Activated CD4-positive, alpha-beta T cell treated with anti-CD3 and anti-CD28 coated beads for 1 hour (primary cell): ENCODE measurements around the gene KRT80.

Source experiments
- DNase-seq: peaks from one replicate; pipeline ENCODE4 v3.0.0-alpha.2; 2020

KRT80 gene

DNA sequence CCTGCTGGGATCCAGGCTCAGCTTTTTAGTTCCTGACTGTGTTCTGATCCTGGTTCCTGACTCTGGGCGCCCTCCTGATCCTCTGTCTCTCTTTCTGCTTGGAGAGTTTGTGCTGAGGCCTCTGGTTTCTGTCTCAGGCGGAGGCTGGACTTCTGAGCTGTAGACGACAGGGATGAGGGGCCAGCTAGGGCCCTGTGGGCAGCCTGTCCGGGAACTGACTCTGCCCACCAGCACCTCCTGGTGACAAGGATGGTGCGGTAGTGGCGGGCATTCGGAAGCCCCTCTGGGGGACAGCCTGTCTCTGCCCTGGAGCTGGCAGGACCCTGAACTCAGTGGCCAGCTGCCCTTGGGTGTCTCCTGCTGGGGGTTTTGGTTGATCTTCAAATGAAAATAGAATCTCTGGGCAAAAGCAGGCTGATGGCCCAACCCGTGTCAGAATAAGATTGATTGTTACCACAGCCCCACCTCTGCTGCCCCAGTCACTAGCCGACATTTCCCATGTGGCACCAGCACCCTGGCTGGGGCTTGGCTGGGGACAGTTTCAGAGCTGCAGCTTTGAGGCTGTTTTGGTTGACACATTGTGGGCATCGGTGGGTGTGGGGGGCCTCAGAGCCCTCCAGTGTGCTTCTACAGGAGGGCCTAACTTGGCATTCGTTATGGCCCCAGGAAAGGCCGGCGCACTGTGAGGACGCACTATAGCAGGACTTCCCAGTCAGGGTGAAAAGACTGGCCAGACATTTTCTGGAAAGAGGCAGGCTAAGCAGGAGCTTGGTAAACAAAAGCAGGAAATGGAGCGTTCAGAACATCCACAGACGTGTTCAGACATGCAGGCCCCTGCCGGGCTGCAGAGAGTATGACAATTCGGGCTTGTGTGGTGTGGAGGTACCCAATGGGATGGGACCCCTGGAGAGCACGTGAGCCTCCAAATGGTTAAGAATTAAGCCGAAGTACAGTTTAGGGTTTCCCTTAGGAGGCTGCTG is 16.2 kb downstream of the KRT80 start:
- DNase-seq, result no peak

DNA sequence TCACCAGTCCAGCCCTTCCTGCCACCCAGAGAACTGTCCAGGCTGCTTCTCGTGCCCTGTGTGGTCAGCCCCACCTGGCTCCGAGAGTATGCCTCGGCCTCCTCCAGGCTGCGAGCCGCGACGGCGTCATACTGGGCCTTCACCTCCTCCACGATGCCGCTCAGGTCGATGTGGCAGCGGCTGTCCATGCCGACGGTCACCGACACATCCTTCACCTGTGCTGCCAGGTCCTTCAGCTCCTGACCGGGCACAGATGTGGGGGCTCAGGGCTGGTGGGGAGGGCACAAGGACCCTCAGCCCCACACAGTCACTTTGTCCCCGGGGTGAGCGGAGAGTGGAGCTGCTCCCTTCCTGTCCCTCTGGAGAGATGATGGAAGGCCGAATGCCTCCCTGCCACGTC is 18.3 kb downstream of the KRT80 start:
- no peak for DNase-seq

DNA sequence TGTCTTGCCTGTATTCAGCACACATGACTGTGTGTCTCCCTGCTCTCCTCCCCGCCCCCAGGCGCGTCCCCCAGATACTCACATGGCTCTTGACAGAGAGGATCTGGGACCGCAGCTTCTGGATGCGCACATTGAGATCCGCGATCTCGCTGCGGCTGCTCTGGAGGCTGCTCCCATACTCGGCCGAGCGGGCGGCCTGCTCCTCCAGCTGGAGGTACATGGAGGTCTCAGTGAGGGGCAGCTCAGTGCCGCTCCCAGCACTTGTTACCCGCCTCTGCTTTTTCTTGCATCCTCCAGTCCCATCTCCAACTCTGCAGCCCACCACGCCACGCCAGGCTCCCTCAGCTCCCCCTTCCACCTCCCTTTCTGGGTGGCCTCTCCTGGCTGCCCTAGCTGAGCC is 18.9 kb downstream of the KRT80 start:
- DNase-seq, result no peak

DNA sequence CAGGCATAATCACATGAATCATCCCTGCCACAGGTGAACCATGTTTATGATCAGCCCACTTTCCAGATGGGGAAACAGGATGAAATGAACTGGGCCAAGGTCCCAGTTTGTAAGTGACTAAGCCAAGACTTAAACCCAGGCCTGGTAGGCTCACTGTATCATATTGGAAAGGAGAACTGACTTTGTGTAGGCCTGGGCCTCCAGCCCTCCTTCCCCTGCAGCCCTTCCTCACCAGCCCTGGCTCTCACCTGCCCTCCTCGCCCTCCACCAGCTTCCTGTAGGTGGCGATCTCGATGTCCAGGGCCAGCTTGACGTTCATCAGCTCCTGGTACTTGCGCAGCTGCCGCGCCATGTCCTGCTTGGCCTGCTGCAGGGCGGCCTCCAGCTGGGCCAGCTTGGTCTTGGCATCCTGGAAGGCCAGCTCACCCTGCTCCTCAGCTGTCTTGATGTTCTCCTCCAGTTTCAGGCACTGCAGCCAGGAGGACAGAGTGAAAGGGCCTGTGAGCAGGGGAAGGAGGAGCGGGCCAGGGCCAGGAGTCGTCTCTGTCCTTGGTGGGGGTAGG is 19.8 kb downstream of the KRT80 start:
- DNase-seq, result no peak

DNA sequence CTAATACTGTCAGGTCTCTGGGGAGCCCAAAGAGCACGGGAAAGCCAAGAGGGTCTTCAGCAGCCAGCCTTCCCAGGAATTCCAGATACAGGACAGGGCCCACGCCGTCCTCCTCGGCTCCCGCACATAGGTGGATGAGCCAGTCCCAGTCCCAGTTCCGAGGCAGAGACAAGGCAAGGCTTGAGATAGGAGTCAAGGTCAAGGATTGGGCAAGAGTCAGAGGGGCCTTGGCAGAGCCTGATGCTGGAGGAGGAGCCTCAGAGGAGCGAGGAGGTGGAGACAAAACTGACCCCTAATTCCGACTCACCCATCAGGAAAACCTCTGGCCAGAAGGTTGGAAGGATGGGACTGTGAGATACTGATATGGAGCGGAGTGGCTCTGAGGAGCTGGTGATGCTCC is 21.0 kb downstream of the KRT80 start:
- DNase-seq, result no peak

DNA sequence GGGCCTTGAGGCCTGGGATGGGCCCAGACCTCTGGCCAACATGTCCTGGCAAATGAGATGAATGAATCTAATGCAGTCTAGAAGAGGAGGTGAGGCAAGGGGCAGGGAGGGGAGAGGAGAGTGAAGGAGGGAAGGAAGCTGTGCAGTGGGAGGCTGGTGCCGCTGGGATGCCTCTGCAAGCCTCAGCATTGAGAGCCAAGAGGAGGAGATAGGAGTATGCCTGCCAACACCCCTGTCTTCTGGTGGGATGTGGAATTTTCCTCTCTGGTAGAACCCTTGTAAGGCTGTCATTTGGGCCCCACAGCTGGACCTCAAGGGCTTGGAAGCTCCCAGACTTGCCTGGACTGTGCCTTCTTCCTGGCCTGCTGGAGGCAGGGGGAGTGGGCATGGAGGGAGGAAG is 21.9 kb downstream of the KRT80 start:
- DNase-seq, result no peak

DNA sequence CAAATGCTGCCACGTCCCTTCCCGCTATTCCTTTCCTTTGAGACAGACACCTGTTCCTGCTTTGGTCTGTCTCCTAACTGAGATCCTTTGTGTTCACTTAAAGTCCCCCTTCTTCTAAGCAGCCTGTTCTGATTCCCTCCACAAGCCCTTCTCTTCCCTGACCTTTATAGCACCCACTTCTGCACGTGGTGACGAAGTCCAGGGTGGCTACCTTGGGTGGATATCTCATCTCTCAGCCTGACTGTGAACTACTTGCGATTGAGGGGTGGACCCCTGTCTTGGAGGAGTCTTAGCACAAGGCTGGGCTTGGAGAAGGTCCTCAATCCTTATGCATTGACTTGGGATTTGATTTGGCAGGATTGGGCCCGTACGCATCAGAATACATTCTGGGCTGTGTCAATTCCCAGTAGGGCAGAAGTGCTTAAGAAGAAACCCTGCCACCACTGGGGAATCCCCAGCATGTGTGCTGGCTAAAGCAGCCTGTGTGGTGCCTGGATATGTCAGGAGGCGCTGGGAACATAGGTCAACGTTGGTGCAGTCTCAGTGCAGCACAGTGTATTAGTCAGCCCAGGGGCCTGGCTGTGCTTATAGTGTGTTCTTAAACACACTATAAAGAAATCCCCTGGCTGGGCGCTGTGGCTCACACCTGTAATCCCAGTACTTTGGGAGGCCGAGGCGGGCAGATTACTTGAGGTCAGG is 23.6 kb downstream of the KRT80 start:
- DNase-seq, result no peak

DNA sequence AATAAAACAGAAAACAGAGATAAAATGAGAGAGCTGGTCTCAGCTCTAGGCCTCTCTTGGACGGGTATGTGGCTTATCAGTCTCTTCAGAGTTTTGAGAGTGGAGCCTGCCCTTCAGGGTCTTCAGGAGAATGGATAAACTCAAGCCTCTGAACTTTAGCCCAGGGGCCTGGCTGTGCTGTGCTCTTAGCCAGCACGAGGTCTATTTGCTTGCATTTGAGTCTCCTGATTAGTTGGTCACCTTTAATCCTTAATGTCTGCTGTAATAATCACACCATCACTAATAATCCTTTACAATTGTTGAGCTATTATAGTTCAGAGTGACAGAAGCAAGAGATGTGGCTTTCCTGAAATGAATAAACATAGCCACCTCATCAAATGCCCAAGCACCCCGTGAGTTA is 24.3 kb downstream of the KRT80 start:
- DNase-seq, result no peak

DNA sequence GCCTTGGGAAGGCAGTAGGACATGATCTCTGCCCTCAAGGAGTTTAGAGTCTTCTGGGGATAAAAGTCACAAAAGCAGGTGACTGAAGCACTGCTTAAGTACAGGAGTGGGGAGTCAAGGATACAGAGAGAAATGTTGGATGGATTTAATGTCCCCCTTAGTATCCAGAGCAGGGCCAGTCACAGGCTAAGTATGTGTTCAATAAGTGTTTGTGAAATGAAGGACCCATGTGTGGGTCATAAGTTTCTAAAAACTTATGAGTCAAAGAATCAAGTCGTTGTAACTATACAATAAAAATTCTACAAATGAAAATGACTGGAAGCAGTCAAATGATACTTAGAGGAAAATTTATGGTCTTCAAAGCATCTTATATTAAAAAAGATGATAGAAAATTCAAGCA is 25.1 kb downstream of the KRT80 start:
- DNase-seq, result no peak

DNA sequence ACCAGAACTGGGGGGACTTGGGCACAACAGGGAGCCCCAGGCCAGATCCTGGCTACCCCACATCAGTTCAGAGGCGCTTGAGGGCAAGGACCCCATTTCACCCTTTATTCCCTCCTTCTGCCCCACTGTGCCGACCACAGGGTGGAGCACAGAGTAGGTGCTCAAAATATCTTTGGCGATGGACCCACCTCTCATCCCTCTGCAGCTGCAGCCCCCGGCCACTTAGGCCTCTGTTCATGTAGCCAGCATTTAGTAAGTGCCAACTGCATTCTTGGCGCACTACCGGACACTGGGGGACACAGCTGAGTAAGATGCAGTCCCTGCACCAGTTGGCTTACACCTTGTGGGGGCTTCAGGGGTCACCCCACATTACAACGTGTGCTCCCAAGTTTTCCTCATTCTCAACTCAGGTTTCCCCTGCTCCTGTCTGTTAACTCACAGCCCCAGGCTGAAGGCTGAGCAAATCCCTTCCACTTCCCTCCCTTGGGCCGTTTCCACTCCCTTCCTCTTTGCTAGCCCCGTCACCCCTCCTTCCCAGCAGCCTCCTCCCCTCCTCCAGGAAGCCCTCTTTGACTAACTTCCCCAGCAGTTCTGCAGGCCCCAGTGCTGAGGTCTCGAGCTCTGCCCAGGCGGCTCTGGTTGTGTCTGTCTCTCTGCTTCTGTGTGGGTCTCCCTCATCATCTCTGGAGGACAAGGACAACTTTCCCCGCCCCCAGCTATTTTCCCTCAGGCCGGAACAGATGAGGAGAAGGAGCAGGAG is 26.5 kb downstream of the KRT80 start:
- no peak for DNase-seq

DNA sequence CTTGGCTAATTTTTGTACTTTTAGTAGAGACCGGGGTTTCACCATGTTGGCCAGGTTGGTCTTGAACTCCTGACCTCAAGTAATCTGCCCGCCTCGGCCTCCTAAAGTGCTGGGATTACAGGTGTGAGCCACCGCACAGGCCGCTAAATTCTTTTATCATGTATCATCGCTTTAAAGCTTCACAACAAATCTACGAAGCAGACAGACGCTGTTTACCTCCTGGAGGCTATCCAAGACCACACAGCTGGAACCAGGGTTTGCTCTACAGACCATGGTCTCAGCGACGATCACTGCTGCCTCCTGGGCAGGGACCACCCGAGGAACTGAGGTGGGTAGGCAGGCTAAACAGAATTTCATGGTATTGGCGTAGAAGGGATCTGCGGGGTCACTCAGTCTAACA is 27.2 kb downstream of the KRT80 start:
- DNase-seq, result no peak

DNA sequence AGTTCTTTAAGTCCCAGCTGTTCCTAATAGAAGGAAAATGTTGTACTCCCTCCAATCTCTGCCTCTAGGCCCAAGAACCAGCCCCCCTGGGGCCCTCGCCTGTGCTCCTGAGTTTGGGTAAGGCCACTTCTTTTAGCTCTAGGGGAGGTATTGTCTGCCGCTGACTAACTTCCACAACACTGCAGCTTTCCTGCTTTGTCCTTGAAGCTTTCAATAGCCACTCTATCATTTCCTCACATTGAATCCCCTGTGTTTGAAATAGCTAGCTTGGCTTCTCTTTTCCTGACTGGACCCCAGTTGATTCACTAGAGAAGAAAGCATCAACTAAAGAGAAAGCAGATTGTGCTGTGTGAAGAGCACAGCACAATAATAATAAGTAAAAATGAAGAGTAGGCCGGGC is 28.8 kb downstream of the KRT80 start:
- DNase-seq, result no peak

DNA sequence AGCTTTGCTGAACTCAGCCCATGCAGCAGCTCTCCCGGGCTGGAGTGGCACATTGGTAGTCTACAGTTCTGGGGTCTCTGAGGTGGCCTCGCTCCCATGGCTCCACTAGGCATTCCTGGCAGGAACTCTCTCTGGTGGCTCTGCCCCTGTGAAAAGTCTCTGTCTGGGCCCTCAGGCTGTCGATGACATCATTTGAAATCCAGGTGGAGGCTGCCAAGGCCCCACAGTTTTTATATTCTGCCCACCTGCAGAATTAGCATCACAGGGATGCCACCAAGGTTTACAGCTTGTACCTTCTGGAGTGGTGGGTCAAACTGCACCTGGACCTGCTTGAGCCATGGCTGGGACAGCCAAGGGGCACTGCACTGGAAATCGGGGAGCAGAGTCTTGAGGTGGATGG is 31.6 kb downstream of the KRT80 start:
- no peak for DNase-seq

DNA sequence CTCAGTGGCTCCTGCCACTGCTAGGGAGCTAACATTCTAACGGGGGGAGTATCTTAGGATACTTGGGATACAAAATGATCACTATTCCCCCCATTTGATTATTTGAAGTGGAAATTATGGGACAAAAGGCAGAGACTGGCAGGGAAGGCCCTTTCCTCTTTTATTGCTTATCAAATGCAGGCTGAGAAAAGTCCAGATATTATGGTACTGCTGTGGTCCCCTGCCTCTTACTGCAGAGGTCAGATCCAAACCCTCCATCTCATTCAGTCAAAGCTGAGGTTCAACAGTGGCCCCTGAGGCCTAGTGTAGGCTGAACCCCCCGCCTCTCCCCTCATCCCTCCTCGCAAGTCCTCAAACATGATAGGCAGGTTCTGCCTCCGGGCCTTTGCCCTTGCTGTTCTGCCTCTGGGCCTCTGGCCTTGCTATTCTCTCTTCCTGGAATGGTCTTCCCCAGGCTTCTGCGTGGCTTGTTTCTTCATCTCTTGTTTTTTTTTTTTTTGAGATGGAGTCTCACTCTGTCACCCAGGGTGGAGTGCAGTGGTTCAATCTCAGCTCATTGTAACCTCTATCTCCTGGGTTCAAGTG is 34.2 kb downstream of the KRT80 start:
- no peak for DNase-seq

DNA sequence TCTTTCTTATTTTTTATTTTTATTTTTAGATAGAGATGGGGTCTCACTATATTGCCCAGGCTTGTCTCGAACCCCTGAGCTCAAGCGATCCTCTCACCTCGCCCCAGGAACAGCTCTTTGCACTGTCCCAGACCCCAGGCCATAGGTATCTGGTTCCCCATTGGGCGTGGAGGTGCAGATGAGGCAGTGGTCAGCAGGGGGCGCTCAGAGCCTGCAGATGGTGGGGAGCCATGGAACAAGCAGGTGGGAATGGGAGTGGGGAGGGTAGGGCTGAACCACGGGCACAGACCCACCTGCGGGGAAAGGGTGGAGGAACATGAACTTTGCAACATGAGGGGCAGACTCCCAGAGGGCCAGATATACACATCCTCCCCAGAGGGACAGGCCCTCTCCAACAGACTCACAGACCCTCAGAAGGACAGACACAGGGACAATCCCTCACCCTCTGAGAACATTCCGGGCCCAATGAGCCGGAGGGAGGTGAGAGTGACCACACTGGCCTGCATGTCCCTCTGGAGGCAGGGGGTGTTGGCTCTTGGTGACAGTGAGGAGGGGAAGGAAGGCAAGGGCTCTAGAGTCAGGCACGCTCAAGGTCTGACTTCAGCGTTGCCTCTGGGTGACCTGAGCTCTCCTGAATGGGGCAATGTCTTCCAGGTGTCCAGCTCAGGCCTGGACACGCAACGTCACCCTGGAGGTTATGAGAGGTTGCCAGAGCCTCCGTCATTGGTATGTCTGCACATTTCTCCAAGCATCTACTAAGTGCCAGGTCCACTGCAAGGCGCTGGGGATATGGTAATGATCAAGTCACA is 34.9 kb downstream of the KRT80 start:
- peak; percentile 55 for DNase-seq

DNA sequence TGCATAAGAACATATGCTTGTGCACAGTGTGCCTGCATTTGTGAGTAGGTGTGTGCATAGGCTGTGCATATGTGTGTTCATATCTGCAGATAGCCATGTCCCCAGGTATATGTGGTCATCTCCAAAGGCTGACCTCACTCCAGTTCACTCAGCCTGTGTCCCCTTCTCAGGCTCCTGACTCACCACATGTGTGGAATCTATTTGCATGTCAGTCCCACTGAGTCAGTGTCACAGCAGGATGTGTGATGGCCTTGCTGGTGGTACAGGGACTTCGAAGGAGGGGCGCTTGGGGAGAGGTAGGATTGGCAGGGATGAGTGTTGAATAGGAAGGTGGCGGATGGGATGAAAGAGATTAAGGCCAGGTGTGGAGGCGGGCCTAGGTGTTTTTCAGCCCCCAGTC is 35.5 kb downstream of the KRT80 start:
- no peak for DNase-seq

DNA sequence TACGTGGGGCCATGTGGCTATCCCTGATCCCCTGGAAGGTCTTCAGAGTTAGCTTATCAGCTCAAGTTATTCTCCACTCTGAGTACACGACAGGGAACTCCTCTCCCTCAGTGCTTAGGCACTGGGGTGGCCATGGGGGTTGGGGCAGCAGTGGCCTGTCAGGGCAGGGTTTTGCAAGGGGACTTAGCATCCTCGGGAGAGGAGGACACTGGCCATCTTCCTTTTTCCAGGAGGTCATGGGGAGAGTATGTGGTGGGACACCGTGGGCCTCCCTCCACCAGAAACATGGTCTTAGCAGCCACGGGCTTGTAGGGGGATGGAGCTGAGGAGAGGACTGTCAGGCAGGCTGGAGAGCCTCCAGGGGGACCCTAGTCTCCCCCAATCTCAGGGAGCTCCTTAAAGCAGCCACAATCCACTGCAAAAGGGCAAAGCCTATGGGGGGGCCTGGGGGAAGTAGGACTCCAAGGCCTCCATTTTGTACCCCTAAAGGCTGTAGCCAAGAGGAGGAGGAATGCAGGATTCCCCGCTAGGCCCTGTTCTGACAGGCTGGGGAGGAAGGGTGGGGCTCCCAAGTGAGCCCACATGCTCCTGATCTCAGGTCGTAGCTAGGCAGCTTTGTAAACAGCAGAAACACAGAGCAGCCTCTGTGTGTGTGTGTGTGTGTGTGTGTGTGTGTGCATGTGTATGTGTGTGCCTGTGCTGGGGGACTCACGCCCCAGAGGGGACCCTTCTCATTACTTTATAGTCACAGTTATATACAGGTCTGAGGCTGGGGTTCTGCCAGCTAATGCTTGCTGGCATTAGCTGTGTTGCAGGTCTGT is 36.6 kb downstream of the KRT80 start:
- DNase-seq, result peak; percentile 18

DNA sequence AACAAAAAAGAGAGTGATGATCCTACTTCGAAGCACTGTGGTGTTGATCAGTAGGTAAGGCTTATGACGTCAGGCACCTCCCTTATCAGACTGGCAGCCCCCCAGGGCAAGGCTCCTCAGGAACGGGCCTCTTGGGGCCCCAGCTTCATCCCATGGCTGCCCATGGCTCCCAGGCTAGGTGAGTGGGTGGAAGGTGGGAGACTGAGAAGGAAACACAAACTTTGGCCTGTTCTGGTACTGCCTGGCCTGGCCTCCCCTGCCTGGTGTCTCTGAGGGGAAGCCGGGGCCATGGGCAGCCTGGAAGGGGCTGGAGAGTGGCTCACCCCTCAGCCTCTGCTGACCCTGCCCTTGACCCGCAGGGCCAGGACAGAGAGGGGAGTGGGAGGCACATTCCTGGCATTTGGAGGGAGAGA is 38.9 kb downstream of the KRT80 start:
- DNase-seq, result no peak

DNA sequence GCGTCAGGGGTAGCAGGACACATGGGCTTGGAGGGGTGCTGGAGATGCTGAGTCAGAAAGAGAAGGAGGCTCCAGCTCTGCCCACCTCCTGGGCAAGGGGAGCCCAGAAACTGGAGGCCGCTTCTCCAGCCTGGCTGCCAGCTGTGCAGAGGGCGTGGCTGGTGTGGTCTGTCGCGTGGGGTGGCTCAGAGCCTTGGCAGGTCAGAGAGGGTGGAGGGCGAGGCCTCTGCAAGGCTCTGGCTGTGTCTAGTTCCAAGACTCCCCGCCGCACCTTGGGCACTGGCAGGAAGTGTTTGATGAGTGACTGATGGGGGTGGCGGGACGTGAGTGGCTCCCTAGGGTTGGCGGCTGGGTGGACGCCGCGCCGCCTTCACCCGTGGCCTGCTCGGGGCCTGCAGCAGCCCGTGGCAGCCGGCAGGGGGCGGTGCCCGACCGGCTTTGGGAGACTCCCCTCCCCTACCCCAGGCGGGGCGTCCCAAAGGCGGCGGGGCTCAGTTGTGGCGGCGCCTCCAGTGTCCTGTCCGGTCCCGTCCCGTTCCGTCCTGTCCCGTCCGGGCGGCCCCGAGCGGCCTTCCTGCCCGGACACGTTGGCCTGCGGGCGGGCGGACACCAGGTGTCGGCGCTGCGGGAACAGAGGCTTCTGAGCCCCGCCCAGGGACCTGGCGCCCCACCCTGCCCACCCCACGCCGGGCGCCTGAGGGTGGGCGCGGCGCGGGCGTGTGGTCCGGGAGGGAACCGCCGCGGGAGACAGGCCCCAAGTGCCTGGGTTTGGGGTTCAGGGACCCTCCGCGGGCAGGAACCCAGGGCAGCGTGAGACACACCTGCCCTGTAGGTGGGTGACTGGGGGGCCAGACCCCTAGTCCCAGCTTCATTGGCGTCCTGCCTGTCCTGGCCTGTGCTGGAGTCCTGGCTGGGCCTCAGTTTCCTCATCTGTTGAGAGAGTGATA is 39.7 kb downstream of the KRT80 start:
- peak; percentile 59 for DNase-seq
